GM04503 (cell line): ENCODE results near the gene TRIP4.
A peak's percentile ranks its signal among the peaks of the same experiment; 100 is the strongest.
"Not testable (repeated sequence)": the region's sequence is repeated elsewhere in the genome, so short reads cannot be mapped to it uniquely, and the experiment has no call there.

ENCODE experiments used
- DNase-seq: peaks from one replicate; pipeline ENCODE4 v3.0.0-alpha.2; 2012; ENCODE audit warnings: low read depth

Gene TRIP4

DNA sequence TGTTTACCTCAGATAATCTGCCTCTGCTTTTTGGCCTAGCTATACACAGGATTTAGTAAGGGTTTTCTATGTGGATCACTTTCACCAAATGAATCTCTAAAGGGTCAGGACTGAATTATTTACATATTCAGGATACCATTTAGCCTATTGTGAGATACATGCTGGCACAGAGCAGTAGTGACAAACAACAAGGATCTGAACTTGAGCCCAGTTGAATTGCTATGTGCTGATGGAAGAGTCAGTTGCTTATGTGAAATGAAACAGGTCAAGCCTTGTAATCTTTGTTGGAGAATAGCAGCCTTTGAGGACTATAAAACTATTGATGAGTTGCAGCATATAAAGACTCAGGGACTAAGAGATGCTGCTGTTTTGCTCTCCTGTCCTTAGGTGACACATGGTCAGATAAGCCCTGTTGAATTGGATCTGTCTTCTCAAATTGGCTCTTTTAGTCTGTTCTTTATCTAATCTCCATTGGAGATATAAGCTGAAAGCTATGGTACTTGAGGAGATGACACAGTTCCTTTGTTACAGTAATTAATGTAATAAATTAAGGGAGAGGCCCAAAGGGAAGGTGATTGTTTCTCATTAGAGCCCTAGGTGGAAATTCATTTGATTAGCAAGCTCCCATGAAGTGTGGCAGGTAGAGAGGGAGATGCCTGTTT, 103.1 kb downstream of the TRIP4 start:
- DNase-seq = peak; percentile 48

DNA sequence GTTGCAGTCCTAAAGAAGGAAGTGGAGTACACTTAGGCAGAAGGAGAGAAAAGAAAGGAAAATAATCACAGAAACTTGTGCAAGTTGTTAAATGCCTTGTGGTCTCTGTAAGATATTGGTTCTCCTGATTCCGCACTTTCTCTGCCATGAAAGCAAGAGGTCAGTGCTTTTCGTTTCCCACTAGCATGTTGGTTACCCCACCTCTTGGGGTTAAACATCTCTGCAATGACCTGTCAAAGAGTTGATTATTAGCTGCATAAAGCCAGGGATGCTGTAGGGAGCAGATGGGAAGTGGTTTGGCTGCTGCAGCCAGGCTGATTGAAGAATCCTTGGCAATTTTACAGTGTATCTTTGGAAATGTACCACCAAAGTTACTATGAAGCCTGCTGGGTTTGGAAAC, 106.0 kb downstream of the TRIP4 start:
- no peak for DNase-seq

DNA sequence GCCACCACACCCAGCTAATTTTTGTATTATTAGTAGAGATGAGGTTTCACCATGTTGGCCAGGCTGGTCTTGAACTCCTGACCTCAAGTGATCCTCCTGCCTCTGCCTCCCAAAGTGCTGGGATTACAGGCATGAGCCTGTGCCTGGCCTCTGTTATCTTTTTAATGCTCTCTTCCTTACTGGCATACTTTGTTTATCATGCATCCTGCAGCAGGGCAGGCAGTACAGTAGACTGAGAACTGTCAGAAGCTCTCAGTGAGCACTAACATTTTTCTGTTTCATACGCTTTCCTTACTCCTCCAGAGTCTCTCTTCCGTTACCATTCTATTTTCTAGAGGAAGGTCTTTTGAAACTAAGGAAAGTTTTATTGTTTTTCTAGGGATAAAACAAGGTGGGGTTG, 108.3 kb downstream of the TRIP4 start:
- DNase-seq = not testable (repeated sequence)

DNA sequence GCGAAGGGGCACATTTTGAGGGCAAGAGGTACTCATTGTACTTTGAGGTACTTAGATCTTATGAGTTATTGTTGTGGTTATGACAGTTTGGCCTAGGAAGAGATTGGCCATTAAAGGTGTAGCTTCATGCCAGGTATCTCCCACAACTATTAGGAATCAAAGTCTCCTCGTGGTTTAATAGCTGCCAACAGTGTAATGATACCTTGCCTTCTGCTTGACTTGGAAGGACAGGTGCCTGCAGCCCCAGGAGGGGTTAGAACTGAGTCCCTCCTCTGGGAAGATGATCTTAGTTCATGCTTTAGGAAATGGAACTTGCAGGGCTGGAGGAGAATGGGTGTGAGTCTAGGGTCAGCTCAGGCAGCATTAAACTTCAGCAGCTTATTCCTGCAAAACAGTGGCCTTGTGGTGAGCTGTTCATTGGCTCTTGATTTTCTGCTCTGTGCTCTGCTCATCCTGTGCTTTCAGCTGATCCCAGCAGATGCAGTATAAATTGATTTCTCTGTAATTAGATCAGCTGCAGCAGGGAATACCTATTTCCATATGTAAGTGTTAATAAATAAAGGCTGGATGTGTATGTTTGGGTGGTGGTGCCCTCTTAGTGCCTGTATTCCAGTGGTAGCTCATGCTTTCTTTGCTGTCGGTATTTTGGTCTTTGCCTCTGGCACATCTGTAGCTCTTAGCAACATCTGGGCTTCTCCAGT, 113.2 kb downstream of the TRIP4 start:
- no peak for DNase-seq

DNA sequence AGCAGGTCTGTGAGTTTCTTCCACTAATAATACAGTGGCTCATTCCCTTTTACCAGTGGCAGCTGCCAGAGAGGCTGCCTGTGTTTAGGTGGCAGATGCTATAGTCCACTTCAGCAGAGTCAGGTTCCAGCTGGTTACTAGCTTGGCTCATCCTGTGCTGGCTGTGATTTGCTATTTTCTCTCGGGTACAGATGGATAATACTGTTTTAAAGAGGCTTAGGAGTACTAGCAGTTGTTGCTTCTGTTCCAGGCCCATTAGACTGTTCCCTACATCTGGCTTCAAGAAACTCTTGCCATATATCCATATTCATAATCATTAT, 113.7 kb downstream of the TRIP4 start:
- no peak for DNase-seq

DNA sequence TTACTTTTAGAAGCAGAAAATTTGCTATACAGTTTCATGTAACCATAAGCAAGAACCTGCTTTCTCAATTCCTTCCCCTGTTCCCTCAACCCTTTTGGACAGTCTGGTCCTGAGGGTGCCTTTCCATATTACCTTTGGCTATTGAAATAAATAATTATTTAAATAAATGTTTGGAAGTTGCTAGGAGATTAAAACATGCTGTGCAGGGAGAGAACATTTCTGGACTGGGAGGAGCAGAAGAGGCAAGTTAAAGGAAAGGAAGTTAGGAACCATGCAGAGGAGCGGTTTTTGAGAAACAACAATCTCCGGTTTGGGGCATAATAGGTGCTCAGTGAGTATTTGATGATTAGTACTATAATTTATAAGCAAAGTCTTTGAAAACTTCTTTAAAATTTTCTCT, 114.5 kb downstream of the TRIP4 start:
- no peak for DNase-seq

DNA sequence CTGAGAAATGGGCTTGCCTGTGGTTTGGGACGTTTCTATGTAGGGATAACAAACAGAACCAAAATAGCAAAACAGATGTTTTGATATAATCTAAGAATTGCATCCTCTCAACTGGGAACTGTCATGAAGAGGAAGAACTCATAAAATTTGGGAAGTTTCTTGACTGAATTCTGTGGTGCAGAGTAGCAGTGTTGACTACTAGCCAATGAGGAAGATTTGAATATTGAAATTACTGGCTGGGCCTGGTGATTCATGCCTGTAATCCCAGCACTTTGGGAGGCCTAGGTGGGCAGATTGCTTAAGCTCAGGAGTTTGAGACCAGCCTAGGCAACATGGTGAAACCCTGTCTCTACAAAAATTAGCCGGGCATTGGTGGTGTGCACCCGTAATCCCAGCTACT, 114.9 kb downstream of the TRIP4 start:
- no peak for DNase-seq

DNA sequence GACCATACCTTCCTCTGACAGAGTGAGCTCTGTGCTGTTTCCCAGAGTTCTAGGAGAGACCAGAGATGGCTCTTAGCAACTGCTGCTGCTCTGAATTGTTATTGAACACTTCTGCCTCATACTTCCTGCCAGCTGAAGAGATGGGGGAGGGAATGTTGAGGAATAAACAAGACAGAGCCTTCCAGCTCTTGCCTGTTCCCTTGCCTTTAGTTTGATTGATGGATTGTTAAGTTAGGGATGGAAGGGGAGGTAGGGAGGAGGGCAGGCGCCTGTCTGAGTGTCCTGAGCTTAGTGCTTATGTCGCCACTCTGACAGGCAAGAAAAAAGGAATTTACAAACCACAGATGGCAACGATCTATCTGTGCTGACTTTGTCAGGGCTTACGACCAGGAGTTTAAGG, 115.6 kb downstream of the TRIP4 start:
- no peak for DNase-seq

DNA sequence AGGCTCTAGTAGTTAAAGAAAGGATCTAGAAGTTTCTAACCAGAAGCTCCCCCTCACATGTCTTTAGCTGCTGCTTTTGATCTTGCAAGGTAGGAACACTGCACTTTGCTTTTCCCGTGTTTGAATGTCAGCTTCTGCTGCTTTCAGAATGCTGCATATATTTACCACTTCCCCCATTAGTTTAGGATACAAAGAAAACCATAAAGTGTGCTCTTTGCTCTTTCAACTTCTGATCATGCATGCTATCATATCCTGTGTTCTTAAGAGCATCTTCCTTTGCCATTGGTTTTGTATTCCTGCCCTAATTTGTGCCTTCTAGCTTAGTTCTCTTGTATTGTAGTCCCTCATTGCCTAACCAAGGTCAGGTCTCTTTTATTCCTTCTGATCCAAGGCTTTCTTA, 116.0 kb downstream of the TRIP4 start:
- no peak for DNase-seq
